PFSK-1 (cell line): ENCODE data around the gene KRTAP5-8.

ENCODE experiments used
- FOXP2 ChIP-seq: optimal IDR thresholded peaks from 2 replicates; pipeline ENCODE3; 2011; ENCODE audit warnings: borderline replicate concordance, control low read depth, inconsistent platforms; ENCODE audit not compliant: insufficient read depth; ENCODE audit errors: extremely low read length, extremely low read depth
- POLR2AphosphoS5 ChIP-seq: IDR thresholded peaks from 2 replicates; pipeline ENCODE4 v1.6.1; 2012; ENCODE audit warnings: low read depth, mild to moderate bottlenecking, control low read depth, low read length, moderate library complexity
- REST ChIP-seq, 2 experiments: IDR thresholded peaks; 2 replicates each; pipeline versions ENCODE4 v1.6.1 to v1.8.0; 2011 to 2012; ENCODE audit warnings: low read depth in 2 of 2, low read length in 2 of 2, control low read depth in 1 of 2, inconsistent platforms in 1 of 2, mild to moderate bottlenecking in 1 of 2, moderate library complexity in 1 of 2; ENCODE audit not compliant: insufficient read depth in 1 of 2
- SIN3A ChIP-seq: IDR thresholded peaks from 2 replicates; pipeline ENCODE4 v1.6.1; 2012; ENCODE audit warnings: mild to moderate bottlenecking, low read length, moderate library complexity, borderline replicate concordance; ENCODE audit not compliant: insufficient read depth
- TAF1 ChIP-seq: IDR thresholded peaks from 2 replicates; pipeline ENCODE4 v1.6.1; 2012; ENCODE audit warnings: low read length, control low read depth, borderline replicate concordance; ENCODE audit not compliant: insufficient read depth

Gene KRTAP5-8

DNA sequence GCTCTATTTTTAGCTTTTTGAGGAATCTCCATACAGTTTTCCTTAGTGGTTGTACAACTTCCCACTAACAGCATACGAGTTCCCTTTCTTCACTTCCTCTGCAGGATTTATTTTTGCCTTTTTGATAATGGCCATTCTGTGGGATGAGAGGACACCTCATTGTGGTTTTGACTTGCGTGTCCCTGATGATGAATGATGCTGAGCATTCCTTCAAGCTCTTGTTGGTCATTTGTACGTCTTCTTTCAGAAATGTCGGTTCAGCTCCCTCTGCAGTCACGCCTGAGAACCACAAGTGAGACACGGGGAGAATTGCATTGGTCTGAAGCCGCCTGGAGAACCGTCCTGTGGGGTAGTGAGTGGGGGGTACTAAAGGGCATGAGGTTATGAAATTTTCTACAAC, 25.6 kb downstream of the KRTAP5-8 start:
- TF ChIP-seq REST (IDR thresholded peaks at IDR 0.05; ENCODE audit: insufficient read depth in 1 of 2, low read depth in 2 of 2, low read length in 2 of 2) = no peak
- no peak for TF ChIP-seq TAF1
- no peak for TF ChIP-seq SIN3A
- no peak for TF ChIP-seq FOXP2
- no peak for TF ChIP-seq POLR2AphosphoS5

DNA sequence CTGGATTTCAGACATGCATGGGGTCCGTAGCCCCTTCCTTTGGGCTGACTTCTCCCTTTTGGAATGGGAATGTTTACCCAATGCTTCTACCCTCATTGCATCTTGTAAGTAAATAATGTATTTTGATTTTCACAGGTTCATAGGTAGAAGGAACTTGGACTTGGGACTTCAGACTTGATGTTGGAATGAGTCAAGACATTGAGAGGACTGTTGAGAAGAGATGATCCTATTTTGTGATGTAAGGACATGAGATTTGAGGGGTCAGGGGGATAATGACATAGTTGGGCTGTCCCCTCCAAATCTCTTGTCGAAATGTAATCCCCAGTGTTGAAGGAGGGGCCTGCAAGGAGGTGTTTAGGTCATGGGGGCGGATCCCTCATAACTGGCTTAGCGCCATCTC, 26.6 kb downstream of the KRTAP5-8 start:
- TF ChIP-seq TAF1 (no peak), SIN3A (no peak), POLR2AphosphoS5 (no peak), REST (IDR thresholded peaks at IDR 0.05; ENCODE audit: insufficient read depth in 1 of 2, low read depth in 2 of 2, low read length in 2 of 2) (no peak), FOXP2 (no peak)

- no peak for TF ChIP-seq TAF1
- no peak for TF ChIP-seq POLR2AphosphoS5
- TF ChIP-seq SIN3A = no peak
- TF ChIP-seq REST (IDR thresholded peaks at IDR 0.05; ENCODE audit: insufficient read depth in 1 of 2, low read depth in 2 of 2, low read length in 2 of 2) = no peak
- no peak for TF ChIP-seq FOXP2
Observed at GRCh38 chr11:71565263-71565662, 27.4 kb downstream of the KRTAP5-8 start, which contains the start of gene KRTAP5-10. Gene KRTAP5-10, plus strand, starts transcription at chr11:71565563. Its CDS starts 25 bp downstream, at chr11:71565588.

- no peak for TF ChIP-seq REST (IDR thresholded peaks at IDR 0.05; ENCODE audit: insufficient read depth in 1 of 2, low read depth in 2 of 2, low read length in 2 of 2)
- TF ChIP-seq TAF1 = no peak
- TF ChIP-seq POLR2AphosphoS5 = no peak
Observed at GRCh38 chr11:71566081-71566620, 28.3 kb downstream of the KRTAP5-8 start.

DNA sequence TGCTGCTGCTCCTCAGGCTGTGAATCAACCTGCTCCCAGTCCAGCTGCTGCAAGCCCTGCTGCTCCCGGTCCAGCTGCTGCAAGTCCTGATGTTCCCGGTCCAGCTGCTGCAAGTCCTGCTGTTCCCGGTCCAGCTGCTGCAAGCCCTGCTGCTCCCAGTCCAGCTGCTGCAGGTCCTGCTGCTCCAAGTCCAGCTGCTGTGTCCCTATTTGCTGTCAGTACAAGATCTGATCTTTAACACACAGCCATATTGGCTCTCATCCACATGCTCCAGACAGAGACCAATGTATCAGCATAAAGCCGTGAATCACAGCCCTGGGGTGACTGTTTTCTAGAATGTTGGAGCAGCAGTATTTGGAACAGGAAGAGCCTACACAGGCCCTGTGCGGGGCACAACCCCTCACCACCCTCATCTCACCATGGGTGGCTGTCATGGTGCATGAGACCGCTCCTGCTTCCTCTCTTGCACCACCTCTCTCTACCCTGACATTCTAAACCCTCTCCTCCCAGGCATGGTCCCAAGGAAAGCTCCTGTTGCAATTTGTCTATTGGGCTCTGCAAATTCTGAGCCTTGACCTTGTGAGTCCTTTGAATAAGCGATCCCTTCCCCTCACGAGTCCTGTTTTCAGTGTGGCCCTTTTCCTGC, 31.0 kb downstream of the KRTAP5-8 start:
- TF ChIP-seq REST (IDR thresholded peaks at IDR 0.05; ENCODE audit: insufficient read depth in 1 of 2, low read depth in 2 of 2, low read length in 2 of 2) = no peak
- TF ChIP-seq FOXP2 = no peak
- TF ChIP-seq SIN3A = no peak
- no peak for TF ChIP-seq POLR2AphosphoS5
- no peak for TF ChIP-seq TAF1
